ENCODE data around the gene SHPK. TPM values are rescaled to one million over a fixed set of nuclear protein-coding genes. Genes with fewer than 3 reads are reported as not detected.

Gene SHPK
- total RNA-seq, 1 donor from 2014 or later: 10.6 TPM

DNA sequence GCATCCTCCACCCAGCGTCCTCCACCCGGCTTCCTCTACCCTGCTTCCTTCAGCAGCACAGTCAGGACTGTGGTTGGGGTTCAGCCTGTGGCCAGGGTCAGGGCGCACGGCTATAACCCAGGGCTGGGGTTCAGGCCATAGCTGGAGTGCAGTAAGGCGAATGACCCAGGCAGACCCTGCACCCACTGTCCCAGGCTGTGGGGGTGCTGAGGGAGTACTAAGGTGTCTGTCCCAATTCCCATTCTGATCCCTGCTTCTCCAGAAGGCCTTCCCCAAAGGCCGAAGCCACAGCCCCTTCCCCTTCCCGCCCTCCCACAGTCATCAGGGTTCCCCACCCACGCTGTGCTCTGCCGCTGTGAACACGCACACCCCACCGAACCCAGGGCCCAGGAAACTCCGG is 45.0 kb upstream of the SHPK start:
- no peaks in the 10 kb centered on the region for H3K4me1 ChIP-seq
- ATAC-seq (no peak), DNase-seq (no peak)
- H3K27me3 ChIP-seq (ENCODE audit: low read depth): peaks cover 42% of the 10 kb centered on the region
- H3K9me3 ChIP-seq: no peaks in the 10 kb centered on the region
- H3K27ac ChIP-seq: no peak overlapping the region
- intact Hi-C loops (cut with DNase I): no loop called here
- no peak overlapping the region for H3K4me3 ChIP-seq
- H3K36me3 ChIP-seq: no peaks in the 10 kb centered on the region
- TF ChIP-seq, protein P1, sequence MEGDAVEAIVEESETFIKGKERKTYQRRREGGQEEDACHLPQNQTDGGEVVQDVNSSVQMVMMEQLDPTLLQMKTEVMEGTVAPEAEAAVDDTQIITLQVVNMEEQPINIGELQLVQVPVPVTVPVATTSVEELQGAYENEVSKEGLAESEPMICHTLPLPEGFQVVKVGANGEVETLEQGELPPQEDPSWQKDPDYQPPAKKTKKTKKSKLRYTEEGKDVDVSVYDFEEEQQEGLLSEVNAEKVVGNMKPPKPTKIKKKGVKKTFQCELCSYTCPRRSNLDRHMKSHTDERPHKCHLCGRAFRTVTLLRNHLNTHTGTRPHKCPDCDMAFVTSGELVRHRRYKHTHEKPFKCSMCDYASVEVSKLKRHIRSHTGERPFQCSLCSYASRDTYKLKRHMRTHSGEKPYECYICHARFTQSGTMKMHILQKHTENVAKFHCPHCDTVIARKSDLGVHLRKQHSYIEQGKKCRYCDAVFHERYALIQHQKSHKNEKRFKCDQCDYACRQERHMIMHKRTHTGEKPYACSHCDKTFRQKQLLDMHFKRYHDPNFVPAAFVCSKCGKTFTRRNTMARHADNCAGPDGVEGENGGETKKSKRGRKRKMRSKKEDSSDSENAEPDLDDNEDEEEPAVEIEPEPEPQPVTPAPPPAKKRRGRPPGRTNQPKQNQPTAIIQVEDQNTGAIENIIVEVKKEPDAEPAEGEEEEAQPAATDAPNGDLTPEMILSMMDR (IDR thresholded peaks at IDR 0.05): no peak

DNA sequence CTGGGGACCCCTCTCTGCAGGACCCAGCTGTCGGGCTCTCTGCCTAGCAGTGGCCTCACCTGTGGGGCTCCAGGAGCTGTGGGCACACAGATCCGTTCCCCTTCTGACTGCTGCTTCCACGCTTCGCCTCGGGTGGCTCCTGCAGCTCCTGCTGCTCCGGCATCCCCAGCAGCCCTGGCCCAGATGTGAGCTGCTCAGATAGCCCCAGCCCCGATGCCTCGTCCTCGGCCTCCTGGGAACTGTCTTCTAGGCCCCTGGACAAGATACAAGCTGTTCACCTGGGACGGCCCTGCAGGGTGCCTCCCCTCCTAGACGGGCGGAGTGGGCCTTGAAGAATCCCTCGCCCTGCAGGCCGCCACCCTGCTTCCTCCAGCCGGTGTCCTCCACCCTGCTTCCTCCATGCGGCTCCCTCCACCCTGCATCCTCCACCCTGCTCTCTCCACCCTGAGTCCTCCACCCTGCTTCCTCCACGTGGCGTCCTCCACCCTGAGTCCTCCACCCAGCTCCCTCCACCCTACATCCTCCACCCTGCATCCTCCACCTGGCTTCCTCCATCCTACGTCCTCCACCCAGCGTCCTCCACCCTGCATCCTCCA is 43.6 kb upstream of the SHPK start:
- Histone ChIP-seq H3K9me3 (no peaks in the 10 kb centered on the region), H3K27ac (no peak overlapping the region), H3K27me3 (ENCODE audit: low read depth) (peaks cover 34% of the 10 kb centered on the region), H3K36me3 (no peaks in the 10 kb centered on the region), H3K4me1 (no peaks in the 10 kb centered on the region), H3K4me3 (no peak overlapping the region)
- intact Hi-C loops (cut with DNase I): no loop called here
- DNase-seq: no peak
- TF ChIP-seq, protein P1 (IDR thresholded peaks at IDR 0.05): no peak
- ATAC-seq: peak in 1 of 2 donors; percentile 4

GRCh38 chr17:3678821-3679530 is 42.9 kb upstream of the SHPK start:
- ATAC-seq: no peak

DNA sequence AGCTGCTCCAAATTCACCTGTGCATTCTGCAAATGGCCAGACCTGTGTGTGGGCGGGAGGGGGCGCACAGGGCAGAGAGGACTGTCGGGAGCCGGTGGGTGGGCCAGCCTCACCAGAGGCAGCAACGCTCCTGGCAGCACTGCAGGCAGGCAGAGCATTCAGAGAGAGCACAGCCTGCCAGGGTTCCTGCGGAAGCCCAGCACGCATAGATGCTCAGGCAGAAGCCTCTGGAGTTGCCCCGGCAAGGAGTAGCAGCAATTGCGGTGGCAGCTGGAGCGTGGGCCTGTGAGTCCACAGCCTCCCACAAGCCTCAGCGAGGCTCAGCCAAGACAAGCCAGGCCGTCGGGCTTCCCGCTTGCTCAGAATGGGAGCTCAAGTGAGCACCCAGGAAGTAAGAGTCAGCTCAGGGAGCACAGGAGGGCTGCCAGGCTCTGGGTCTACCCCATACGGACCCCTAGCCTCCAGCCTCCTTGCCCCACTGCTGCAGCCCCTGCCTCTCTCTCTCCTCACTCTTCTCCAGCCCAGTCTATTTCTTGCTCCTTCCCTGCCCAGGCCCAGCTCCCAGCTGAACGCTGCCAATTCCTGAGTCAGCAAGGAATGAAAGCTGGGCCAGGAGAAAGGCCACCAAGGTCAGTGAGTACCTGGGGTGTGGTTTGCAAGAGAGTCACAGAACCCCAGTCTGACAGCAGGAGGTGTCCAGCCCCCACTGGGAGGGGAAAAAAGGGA is 42.2 kb upstream of the SHPK start:
- H3K4me1 ChIP-seq: no peaks in the 10 kb centered on the region
- H3K27ac ChIP-seq: no peak overlapping the region
- no peak for DNase-seq
- no peaks in the 10 kb centered on the region for H3K36me3 ChIP-seq
- H3K27me3 ChIP-seq (ENCODE audit: low read depth): peaks cover 23% of the 10 kb centered on the region
- intact Hi-C loops (cut with DNase I): no loop called here
- TF ChIP-seq, protein P1 (IDR thresholded peaks at IDR 0.05): no peak
- no peaks in the 10 kb centered on the region for H3K9me3 ChIP-seq
- no peak overlapping the region for H3K4me3 ChIP-seq
- ATAC-seq: peak in 1 of 2 donors; percentile 13

More at GRCh38 chr17:3678821-3679530, 42.9 kb upstream of the SHPK start:
- H3K9me3 ChIP-seq: no peaks in the 10 kb centered on the region
- H3K36me3 ChIP-seq: no peaks in the 10 kb centered on the region
- peaks cover 28% of the 10 kb centered on the region for H3K27me3 ChIP-seq (ENCODE audit: low read depth)
- no peaks in the 10 kb centered on the region for H3K4me1 ChIP-seq
- H3K4me3 ChIP-seq: no peak overlapping the region
- TF ChIP-seq, protein P1 (IDR thresholded peaks at IDR 0.05): no peak
- intact Hi-C loops (cut with DNase I): no loop called here
- H3K27ac ChIP-seq: no peak overlapping the region
- DNase-seq: no peak

GRCh38 chr17:3675886-3676285 is 39.8 kb upstream of the SHPK start:
- H3K27ac ChIP-seq: no peak overlapping the region
- TF ChIP-seq, protein P1 (IDR thresholded peaks at IDR 0.05): no peak
- H3K4me1 ChIP-seq: no peaks in the 10 kb centered on the region
- DNase-seq (no peak), ATAC-seq (no peak)
- H3K4me3 ChIP-seq: no peak overlapping the region
- no peaks in the 10 kb centered on the region for H3K36me3 ChIP-seq
- H3K9me3 ChIP-seq: no peaks in the 10 kb centered on the region
- H3K27me3 ChIP-seq (ENCODE audit: low read depth): peaks cover 4% of the 10 kb centered on the region
- intact Hi-C loops (cut with DNase I): no loop called here

Data from lower lobe of right lung (tissue), 2 donors.